SK-N-MC (cell line): ENCODE results near the gene ME3.

ENCODE experiments used
- EZH2 ChIP-seq: fragments of 200-600 bp; sonication (generic); IDR thresholded peaks from one replicate; pipeline ENCODE4 v1.6.1; 2017; ENCODE audit warnings: antibody characterized with exemption
- FOXP2 ChIP-seq: optimal IDR thresholded peaks from 2 replicates; pipeline ENCODE3; 2011; ENCODE audit warnings: mild to moderate bottlenecking, moderate library complexity; ENCODE audit not compliant: insufficient read depth; ENCODE audit errors: extremely low read length, control extremely low read depth
- POLR2AphosphoS5 ChIP-seq: IDR thresholded peaks from 2 replicates; pipeline ENCODE4 v1.6.1; 2012; ENCODE audit warnings: mild to moderate bottlenecking, low read depth, low read length, borderline replicate concordance

GRCh38 chr11:86620891-86621521, 51.4 kb downstream of the ME3 start:
- TF ChIP-seq POLR2AphosphoS5 (no peak), EZH2 (no peak), FOXP2 (no peak)
